HG03469 (cell line): ENCODE results near the gene RHBDF2.
"Not testable (repeated sequence)": the region's sequence is repeated elsewhere in the genome, so short reads cannot be mapped to it uniquely, and the experiment has no call there.

Experiments used
- ATAC-seq: cut with Tn5 transposase; IDR thresholded peaks from one replicate; pipeline ENCODE4 v1.9.1; 2021; ENCODE audit warnings: mild to moderate bottlenecking, moderate library complexity, moderate number of reproducible peaks; ENCODE audit not compliant: unreplicated experiment

RHBDF2 gene

DNA sequence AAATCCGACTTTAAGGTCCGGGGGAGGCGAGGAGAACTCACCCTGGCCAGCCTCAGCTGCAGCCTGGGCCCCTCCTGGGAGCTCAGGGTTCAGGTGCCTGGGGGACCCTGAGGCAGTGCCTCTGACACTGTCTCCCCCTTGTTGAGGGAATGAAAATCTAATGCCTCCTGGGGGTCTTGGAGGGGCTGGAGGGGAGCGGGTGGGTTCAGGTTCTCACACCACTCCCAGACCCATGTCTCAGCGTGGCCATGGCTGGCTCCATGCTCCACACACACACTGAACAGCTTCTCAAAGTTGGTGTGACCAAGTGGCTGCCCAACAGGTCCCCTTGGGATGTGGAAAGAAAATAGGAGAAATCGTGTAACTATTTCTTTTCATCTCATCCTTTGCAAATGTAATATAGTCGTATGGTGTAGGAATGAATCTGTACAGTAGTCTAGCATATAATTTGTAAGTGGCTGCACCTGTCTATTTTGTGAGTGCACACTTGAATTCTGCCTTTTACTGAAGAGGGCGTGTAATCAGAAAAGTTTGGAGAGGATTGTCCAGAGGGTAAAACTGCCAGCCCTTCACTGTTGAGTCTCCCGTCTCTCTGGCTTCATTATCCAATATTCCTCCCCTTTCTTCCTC lies 37.8 kb upstream of the RHBDF2 start:
- ATAC-seq = no peak

GRCh38 chr17:76538281-76538931 lies 37.2 kb upstream of the RHBDF2 start:
- no peak for ATAC-seq

- no peak for ATAC-seq
Observed at GRCh38 chr17:76537578-76538280, 36.5 kb upstream of the RHBDF2 start, which contains the start of gene CYGB. CYGB (minus strand) TSS chr17:76537709; CDS start chr17:76537542, 167 bp downstream.

DNA sequence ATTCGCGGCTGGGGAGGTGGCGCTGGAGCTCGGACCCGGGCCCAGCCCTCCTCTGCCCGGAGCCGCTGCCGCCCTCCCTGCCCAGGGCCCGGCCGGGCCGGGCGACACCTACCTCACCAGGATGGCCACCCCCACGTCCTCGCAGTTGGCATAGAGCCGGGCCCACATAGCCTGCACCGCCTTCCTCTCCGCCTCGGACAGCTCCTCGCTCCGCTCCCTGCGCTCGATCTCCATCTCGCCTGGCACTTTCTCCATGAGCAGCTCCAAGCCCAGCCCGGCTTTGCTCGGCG lies 36.0 kb upstream of the RHBDF2 start:
- no peak for ATAC-seq

DNA sequence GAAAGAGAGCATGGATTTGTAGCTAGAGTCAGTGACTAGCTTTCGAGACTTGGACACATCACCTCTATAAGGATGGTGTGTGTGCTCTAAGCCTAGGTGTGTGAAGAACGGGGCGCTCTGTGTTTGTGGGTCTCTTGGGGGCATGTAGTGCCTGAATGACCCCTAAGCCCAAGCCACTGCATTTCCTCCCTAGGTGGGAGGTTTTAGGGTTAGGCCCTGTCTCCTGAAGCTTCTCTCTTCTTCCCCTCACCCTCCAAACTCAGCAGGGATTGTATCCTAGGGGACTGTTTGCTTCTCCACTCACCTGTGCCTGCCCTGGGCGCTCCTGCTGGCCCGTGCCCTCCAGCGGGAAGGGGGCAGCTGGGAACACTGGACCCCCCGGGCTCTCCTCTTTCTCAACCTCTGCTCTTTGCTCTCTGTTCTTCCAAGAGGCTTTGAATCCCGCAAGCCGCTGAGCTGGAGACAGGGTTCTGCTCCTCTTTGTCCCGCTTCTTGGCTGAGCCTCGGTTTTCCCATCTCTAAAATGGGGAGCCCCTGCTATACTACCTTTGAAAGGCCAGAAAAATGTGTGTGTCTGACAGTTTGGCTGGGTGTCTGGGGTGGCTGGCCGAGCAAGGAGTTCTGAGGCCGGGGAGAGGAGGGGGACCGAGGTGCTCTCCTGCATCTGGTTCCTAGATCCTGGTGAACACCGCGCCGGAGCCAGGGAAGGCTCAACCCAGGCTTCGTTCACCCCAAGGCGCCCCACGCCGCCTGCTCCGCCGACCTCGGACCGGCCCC lies 35.5 kb upstream of the RHBDF2 start:
- ATAC-seq = no peak

GRCh38 chr17:76535788-76536510 lies 34.7 kb upstream of the RHBDF2 start:
- ATAC-seq = no peak

- no peak for ATAC-seq
Observed at GRCh38 chr17:76534831-76535732, 33.9 kb upstream of the RHBDF2 start.

DNA sequence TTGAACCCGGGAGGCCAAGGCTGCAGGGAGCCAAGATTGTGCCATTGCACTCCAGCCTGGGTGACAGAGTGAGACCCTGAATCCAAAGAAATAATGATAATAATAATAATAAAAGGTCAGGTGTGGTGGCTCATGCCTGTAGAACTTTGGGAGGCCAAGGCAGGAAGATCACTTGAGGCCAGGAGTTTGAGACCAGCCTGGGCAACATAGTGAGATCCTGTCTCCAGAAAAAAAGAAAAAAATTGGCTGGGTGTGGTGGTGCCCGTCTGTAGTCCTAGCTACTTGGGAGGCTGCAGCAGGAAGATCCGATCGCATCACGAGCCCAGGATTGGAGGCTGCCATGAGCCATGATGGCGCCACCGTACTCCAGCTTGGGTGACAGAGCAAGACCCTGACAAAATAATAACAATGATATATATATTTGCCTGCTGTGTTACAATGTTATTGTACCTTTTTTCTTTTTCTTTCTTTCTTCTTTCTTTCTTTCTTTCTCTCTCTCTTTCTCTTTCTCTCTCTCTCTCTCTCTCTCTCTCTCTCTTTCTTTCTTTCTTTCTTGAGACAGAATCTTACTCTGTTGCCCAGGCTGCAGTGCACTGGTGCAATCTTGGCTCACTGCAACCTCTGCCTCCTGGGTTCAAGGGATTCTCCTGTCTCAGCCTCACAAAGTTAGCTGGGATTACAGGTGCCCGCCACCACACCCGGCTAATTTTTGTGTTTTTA lies 32.6 kb upstream of the RHBDF2 start:
- not testable (repeated sequence) for ATAC-seq

GRCh38 chr17:76532072-76532651 lies 30.9 kb upstream of the RHBDF2 start:
- ATAC-seq = no peak

DNA sequence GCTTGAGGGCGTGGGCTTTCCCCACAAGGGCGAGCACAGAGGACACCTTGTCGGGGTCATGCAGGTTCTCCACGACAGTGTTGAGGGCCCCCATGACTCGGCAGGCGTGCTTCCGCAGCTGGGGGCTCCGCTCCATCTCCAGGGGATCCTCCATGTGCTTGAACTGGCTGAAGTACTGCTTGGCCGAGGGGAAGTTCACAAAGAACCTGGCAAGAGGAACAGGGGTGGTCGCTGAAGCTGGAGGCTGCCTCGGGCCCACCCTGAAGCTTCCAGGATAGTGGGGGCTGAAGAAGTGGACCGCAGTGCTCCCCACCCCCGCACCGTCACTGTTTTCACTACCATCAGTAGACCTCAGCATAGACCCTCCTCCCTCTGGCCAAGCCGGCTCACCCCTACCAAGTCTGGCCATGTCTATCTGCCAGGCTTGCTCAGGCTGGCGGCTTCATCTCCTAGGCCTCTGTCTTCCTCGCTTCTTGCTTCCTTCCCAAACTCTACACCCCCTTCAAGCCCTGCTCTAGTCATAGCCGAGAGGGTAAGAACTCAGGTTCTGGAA lies 30.3 kb upstream of the RHBDF2 start:
- no peak for ATAC-seq

- no peak for ATAC-seq
Observed at GRCh38 chr17:76530811-76531485, 29.7 kb upstream of the RHBDF2 start.

- no peak for ATAC-seq
Observed at GRCh38 chr17:76530095-76530723, 29.0 kb upstream of the RHBDF2 start.

- no peak for ATAC-seq
Observed at GRCh38 chr17:76529224-76530094, 28.2 kb upstream of the RHBDF2 start.

DNA sequence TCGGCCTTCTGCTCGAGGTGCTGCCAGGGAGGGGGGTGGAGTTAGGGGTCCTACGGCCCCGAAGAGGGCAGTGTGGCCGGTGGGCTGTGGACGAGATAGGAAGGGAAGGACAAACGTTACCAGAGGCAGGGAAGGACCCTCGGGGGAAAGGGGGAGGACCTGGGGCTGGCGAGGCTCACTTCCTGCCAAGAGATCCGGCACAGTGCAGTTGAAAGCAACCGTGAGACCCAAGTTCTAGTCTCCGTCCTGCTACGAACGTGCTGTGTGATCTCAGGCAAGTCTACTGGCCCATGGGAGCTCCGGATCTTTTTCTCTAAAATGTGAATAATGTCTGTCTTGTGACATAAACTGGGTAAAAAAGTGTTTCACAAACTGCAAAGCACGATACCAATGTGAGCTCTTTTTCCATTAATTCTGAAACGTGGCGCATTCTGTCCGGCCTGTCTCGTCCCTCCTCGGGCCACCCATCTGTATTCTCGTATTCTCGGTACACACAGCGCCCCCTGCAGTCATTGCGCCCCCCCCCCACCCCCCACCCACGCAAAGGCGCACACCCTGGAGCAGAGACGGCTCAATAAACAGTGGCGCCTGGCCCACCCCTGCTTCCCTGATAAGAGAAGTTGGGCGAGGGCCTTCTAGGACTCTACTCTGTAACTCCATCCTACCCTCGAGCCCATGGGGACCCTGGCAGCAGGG lies 27.5 kb upstream of the RHBDF2 start:
- ATAC-seq = no peak

- ATAC-seq = no peak
Observed at GRCh38 chr17:76528156-76528527, 26.9 kb upstream of the RHBDF2 start.
